HG03457 (cell line): ENCODE data around the gene KRTAP4-3.
"Not testable (repeated sequence)": the region's sequence is repeated elsewhere in the genome, so short reads cannot be mapped to it uniquely, and the experiment has no call there.

ENCODE experiments used
- ATAC-seq: cut with Tn5 transposase; IDR thresholded peaks from one replicate; pipeline ENCODE4 v1.9.1; 2021; ENCODE audit warnings: moderate number of reproducible peaks; ENCODE audit not compliant: unreplicated experiment

Gene KRTAP4-3

GRCh38 chr17:41119696-41120690 is 48.0 kb downstream of the KRTAP4-3 start:
- not testable (repeated sequence) for ATAC-seq

GRCh38 chr17:41118721-41119120 is 49.3 kb downstream of the KRTAP4-3 start:
- no peak for ATAC-seq

- not testable (repeated sequence) for ATAC-seq
These were observed 50.1 kb downstream of the KRTAP4-3 start, which contains the start of gene KRTAP4-11 for GRCh38 chr17:41117846-41118386. TSS of gene KRTAP4-11 (minus strand) at chr17:41118373. CDS start at chr17:41118315, 58 bp downstream.
